22Rv1 (cell line): ENCODE results near the gene U2SURP.

Experiments
- ZFX ChIP-seq: fragments of 450-650 bp; IDR thresholded peaks from 2 replicates; pipeline ENCODE4 v1.6.1; 2017; ENCODE audit warnings: antibody characterized with exemption, borderline replicate concordance
- TF ChIP-seq, protein P1 (sequence below): fragments of 450-650 bp; IDR thresholded peaks from 2 replicates; pipeline ENCODE4 v1.5.1; 2017; ENCODE audit warnings: mild to moderate bottlenecking

- TF ChIP-seq, protein P1, sequence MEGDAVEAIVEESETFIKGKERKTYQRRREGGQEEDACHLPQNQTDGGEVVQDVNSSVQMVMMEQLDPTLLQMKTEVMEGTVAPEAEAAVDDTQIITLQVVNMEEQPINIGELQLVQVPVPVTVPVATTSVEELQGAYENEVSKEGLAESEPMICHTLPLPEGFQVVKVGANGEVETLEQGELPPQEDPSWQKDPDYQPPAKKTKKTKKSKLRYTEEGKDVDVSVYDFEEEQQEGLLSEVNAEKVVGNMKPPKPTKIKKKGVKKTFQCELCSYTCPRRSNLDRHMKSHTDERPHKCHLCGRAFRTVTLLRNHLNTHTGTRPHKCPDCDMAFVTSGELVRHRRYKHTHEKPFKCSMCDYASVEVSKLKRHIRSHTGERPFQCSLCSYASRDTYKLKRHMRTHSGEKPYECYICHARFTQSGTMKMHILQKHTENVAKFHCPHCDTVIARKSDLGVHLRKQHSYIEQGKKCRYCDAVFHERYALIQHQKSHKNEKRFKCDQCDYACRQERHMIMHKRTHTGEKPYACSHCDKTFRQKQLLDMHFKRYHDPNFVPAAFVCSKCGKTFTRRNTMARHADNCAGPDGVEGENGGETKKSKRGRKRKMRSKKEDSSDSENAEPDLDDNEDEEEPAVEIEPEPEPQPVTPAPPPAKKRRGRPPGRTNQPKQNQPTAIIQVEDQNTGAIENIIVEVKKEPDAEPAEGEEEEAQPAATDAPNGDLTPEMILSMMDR, result no peak
- TF ChIP-seq ZFX, result no peak
Observed at GRCh38 chr3:143101792-143102381, 100.5 kb downstream of the U2SURP start.
